Parathyroid adenoma (tissue), 2 donors: ENCODE results near the gene SNCA.

Source experiments
- H2AFZ ChIP-seq: fragments of 300-600 bp; sonication (generic); one replicate; pipeline ENCODE4 v1.7.0; 2017; ENCODE audit warnings: antibody characterized with exemption, mild to moderate bottlenecking
- H3K27ac ChIP-seq: fragments of 300-600 bp; sonication (generic); one replicate; pipeline ENCODE4 v1.7.0; 2017
- H3K27me3 ChIP-seq: fragments of 300-600 bp; sonication (generic); one replicate; pipeline ENCODE4 v1.7.0; 2017; ENCODE audit warnings: low read length; ENCODE audit not compliant: control insufficient read depth, insufficient read depth
- H3K36me3 ChIP-seq: fragments of 300-600 bp; sonication (generic); one replicate; pipeline ENCODE4 v1.7.0; 2017; ENCODE audit warnings: low read length; ENCODE audit not compliant: control insufficient read depth, insufficient read depth
- H3K4me1 ChIP-seq: fragments of 300-600 bp; sonication (generic); one replicate; pipeline ENCODE4 v1.7.0; 2017; ENCODE audit warnings: control low read depth
- H3K4me2 ChIP-seq: fragments of 300-600 bp; sonication (generic); one replicate; pipeline ENCODE4 v1.7.0; 2017; ENCODE audit warnings: low read length
- H3K4me3 ChIP-seq: fragments of 300-600 bp; sonication (generic); one replicate; pipeline ENCODE4 v1.7.0; 2017; ENCODE audit warnings: low read depth, low read length
- H3K79me2 ChIP-seq: fragments of 300-600 bp; sonication (generic); one replicate; pipeline ENCODE4 v1.7.0; 2017; ENCODE audit warnings: control low read depth
- H3K9ac ChIP-seq: fragments of 300-600 bp; sonication (generic); one replicate; pipeline ENCODE4 v1.7.0; 2017; ENCODE audit warnings: mild to moderate bottlenecking
- H3K9me3 ChIP-seq: fragments of 300-600 bp; sonication (generic); one replicate; pipeline ENCODE4 v1.7.0; 2017; ENCODE audit warnings: low read length; ENCODE audit not compliant: control insufficient read depth
- TF ChIP-seq, protein P1 (sequence below): fragments of 300-600 bp; sonication (generic); IDR thresholded peaks from one replicate; pipeline ENCODE4 v1.7.0; 2017; ENCODE audit warnings: antibody characterized with exemption, mild to moderate bottlenecking
- donor health status: primary hyperparathyroidism.

SNCA gene

DNA sequence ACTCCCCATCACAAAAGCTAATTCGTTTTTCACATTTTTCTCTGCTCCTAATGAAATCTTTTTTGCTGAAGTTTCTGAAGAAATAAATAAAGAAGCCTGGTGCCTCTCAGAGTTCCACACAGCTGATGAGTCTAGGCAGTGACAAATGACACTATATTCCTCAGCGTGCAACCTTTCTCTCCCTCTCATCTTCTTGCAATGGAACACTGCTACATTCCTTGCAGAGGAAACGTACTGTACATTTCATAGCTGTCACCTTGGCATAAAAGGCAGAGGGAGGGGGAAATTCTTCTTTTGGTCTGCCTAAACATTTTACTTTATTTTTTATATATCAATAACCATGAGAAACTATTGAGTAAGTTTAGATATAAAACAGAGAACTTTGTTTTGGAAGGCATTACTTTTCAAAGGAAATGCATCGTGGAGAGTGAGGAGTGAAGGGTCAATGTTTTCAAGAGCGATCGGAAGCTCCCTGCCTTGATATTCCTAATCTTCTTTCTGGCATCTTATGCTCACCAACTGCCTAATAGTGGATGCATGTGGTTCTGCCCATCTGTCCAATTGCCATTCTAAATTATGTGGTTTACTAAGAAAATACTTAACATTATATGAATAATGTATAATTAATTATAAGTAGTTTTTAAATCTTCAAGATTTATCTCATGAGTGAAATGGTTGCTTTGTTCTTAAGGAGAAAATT lies 29.4 kb downstream of the SNCA start:
- Histone ChIP-seq H3K4me3 (no peak overlapping the region), H3K36me3 (no peaks in the 10 kb centered on the region), H3K27me3 (no peaks in the 10 kb centered on the region), H3K4me2 (no peak overlapping the region), H3K27ac (no peak overlapping the region), H3K79me2 (no peaks in the 10 kb centered on the region), H3K9ac (no peak overlapping the region), H3K9me3 (no peaks in the 10 kb centered on the region), H3K4me1 (no peaks in the 10 kb centered on the region), H2AFZ (no peak overlapping the region)
- TF ChIP-seq, protein P1, sequence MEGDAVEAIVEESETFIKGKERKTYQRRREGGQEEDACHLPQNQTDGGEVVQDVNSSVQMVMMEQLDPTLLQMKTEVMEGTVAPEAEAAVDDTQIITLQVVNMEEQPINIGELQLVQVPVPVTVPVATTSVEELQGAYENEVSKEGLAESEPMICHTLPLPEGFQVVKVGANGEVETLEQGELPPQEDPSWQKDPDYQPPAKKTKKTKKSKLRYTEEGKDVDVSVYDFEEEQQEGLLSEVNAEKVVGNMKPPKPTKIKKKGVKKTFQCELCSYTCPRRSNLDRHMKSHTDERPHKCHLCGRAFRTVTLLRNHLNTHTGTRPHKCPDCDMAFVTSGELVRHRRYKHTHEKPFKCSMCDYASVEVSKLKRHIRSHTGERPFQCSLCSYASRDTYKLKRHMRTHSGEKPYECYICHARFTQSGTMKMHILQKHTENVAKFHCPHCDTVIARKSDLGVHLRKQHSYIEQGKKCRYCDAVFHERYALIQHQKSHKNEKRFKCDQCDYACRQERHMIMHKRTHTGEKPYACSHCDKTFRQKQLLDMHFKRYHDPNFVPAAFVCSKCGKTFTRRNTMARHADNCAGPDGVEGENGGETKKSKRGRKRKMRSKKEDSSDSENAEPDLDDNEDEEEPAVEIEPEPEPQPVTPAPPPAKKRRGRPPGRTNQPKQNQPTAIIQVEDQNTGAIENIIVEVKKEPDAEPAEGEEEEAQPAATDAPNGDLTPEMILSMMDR = no peak

- H3K36me3 ChIP-seq = no peaks in the 10 kb centered on the region
- no peak overlapping the region for H3K9ac ChIP-seq
- H3K27me3 ChIP-seq = no peaks in the 10 kb centered on the region
- H2AFZ ChIP-seq = no peak overlapping the region
- H3K4me2 ChIP-seq = no peak overlapping the region
- no peaks in the 10 kb centered on the region for H3K4me1 ChIP-seq
- no peaks in the 10 kb centered on the region for H3K79me2 ChIP-seq
- TF ChIP-seq, protein P1 = no peak
- H3K9me3 ChIP-seq = no peaks in the 10 kb centered on the region
- no peak overlapping the region for H3K27ac ChIP-seq
- no peak overlapping the region for H3K4me3 ChIP-seq
Observed at GRCh38 chr4:89805297-89805696, 31.7 kb downstream of the SNCA start.

GRCh38 chr4:89803915-89804314 lies 33.0 kb downstream of the SNCA start:
- no peaks in the 10 kb centered on the region for H3K4me1 ChIP-seq
- H3K9me3 ChIP-seq = no peaks in the 10 kb centered on the region
- no peak overlapping the region for H3K4me2 ChIP-seq
- no peak overlapping the region for H3K27ac ChIP-seq
- no peaks in the 10 kb centered on the region for H3K79me2 ChIP-seq
- H3K9ac ChIP-seq = no peak overlapping the region
- TF ChIP-seq, protein P1 = no peak
- no peak overlapping the region for H3K4me3 ChIP-seq
- no peaks in the 10 kb centered on the region for H3K36me3 ChIP-seq
- H2AFZ ChIP-seq = no peak overlapping the region
- no peaks in the 10 kb centered on the region for H3K27me3 ChIP-seq

GRCh38 chr4:89803036-89803435 lies 33.9 kb downstream of the SNCA start:
- Histone ChIP-seq H3K27me3 (no peaks in the 10 kb centered on the region), H3K9me3 (no peaks in the 10 kb centered on the region), H3K9ac (no peak overlapping the region), H3K27ac (no peak overlapping the region), H3K79me2 (no peaks in the 10 kb centered on the region), H3K4me1 (no peaks in the 10 kb centered on the region), H3K36me3 (no peaks in the 10 kb centered on the region), H3K4me3 (no peak overlapping the region), H2AFZ (no peak overlapping the region), H3K4me2 (no peak overlapping the region)
- TF ChIP-seq, protein P1 = no peak

DNA sequence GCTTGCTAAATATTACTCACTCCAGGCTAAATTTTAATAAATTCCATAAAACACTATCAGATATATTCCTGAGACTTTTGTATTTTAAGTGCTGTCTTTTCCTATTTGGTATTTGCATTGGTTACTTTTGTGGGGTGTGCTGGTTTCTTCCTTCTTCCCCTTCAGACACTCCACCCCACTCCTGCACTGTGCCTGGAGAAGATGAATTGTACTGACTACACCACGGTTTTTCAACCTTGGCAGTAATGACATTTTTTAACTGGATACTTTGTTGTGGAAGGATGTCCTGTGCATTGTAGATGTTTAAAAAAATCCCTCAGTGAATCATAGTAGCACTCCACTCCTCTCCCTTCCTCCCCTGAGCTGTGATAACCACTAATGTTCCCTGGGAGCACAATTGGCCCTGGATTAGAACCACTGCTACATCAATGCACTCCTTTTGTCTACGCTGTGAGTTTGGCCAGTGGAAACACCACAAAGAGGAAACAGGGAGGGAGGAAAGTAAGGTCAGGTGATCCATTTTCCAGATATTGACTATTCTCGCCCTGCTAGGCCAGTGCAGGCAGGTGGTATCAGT lies 36.3 kb downstream of the SNCA start:
- Histone ChIP-seq H3K4me3 (no peak overlapping the region), H3K4me1 (no peaks in the 10 kb centered on the region), H3K79me2 (no peaks in the 10 kb centered on the region), H3K27me3 (no peaks in the 10 kb centered on the region), H3K4me2 (no peak overlapping the region), H2AFZ (no peak overlapping the region), H3K9me3 (no peaks in the 10 kb centered on the region), H3K36me3 (no peaks in the 10 kb centered on the region), H3K27ac (no peak overlapping the region), H3K9ac (no peak overlapping the region)
- TF ChIP-seq, protein P1 = no peak
